Nephron progenitor cell (in vitro differentiated cells): ENCODE data around the gene PTPRQ.

Source experiments
- DNase-seq: peaks from one replicate; pipeline ENCODE4 v3.0.0; 2021
- H3K27ac Mint-ChIP-seq: 2 replicates; pipeline ENCODE4 v1.8.0; 2021; ENCODE audit warnings: mild to moderate bottlenecking, moderate library complexity, mixed read lengths
- H3K27me3 Mint-ChIP-seq: 2 replicates; pipeline ENCODE4 v1.8.0; 2021; ENCODE audit warnings: mild to moderate bottlenecking, low read depth, mixed read lengths; ENCODE audit not compliant: poor library complexity
- H3K36me3 Mint-ChIP-seq: 2 replicates; pipeline ENCODE4 v1.8.0; 2021; ENCODE audit warnings: low read depth, mixed read lengths
- H3K4me1 Mint-ChIP-seq: 2 replicates; pipeline ENCODE4 v1.8.0; 2021; ENCODE audit warnings: mixed read lengths
- H3K4me3 Mint-ChIP-seq: 2 replicates; pipeline ENCODE4 v1.8.0; 2021; ENCODE audit warnings: mild to moderate bottlenecking, moderate library complexity, mixed read lengths
- H3K9me3 Mint-ChIP-seq: 2 replicates; pipeline ENCODE4 v1.8.0; 2021; ENCODE audit warnings: mild to moderate bottlenecking, moderate library complexity, mixed read lengths
- CTCF ChIP-seq: fragments of 200-600 bp; sonication (generic); IDR thresholded peaks from 2 replicates; pipeline ENCODE4 v1.5.0; 2021; ENCODE audit warnings: antibody characterized with exemption

Gene PTPRQ

GRCh38 chr12:80721326-80721725 lies 277.3 kb downstream of the PTPRQ start:
- Mint-ChIP-seq H3K27me3 (peaks cover 11% of the 10 kb centered on the region), H3K9me3 (no peaks in the 10 kb centered on the region), H3K4me3 (no peak overlapping the region), H3K27ac (no peak overlapping the region), H3K4me1 (peaks cover 6% of the 10 kb centered on the region), H3K36me3 (no peaks in the 10 kb centered on the region)
- no peak for TF ChIP-seq CTCF
- DNase-seq = no peak
